OCI-LY1 (cell line): ENCODE data around the gene SNTG2.

ENCODE experiments used
- EZH2 ChIP-seq: fragments of 200-600 bp; sonication (generic), shearing (Covaris generic); IDR thresholded peaks from 2 replicates; pipeline ENCODE4 v1.8.0; 2017; ENCODE audit warnings: borderline replicate concordance, mixed run types, mild to moderate bottlenecking, antibody characterized with exemption, low read length, moderate library complexity, mixed read lengths
- TF ChIP-seq, protein P1 (sequence below): fragments of 200-600 bp; sonication (generic), shearing (Covaris generic); IDR thresholded peaks from 2 replicates; pipeline ENCODE4 v1.5.1; 2017; ENCODE audit warnings: mild to moderate bottlenecking, antibody characterized with exemption, low read length, moderate library complexity, mixed read lengths

- TF ChIP-seq, protein P1, sequence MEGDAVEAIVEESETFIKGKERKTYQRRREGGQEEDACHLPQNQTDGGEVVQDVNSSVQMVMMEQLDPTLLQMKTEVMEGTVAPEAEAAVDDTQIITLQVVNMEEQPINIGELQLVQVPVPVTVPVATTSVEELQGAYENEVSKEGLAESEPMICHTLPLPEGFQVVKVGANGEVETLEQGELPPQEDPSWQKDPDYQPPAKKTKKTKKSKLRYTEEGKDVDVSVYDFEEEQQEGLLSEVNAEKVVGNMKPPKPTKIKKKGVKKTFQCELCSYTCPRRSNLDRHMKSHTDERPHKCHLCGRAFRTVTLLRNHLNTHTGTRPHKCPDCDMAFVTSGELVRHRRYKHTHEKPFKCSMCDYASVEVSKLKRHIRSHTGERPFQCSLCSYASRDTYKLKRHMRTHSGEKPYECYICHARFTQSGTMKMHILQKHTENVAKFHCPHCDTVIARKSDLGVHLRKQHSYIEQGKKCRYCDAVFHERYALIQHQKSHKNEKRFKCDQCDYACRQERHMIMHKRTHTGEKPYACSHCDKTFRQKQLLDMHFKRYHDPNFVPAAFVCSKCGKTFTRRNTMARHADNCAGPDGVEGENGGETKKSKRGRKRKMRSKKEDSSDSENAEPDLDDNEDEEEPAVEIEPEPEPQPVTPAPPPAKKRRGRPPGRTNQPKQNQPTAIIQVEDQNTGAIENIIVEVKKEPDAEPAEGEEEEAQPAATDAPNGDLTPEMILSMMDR = no peak
- no peak for TF ChIP-seq EZH2
These were observed 7.2 kb upstream of the SNTG2 start for GRCh38 chr2:943461-943797.
